Eye (tissue), 1 donor: ENCODE data around the gene ATP13A3.

Experiments
- DNase-seq: peaks from one replicate; pipeline ENCODE4 v3.0.0-alpha.2; 2015

The ATP13A3 gene

GRCh38 chr3:194439881-194440550 is 46.8 kb downstream of the ATP13A3 start:
- no peak for DNase-seq

- no peak for DNase-seq
Measured at GRCh38 chr3:194434503-194434902, 52.3 kb downstream of the ATP13A3 start.

GRCh38 chr3:194431554-194431953 is 55.2 kb downstream of the ATP13A3 start:
- DNase-seq = no peak

- no peak for DNase-seq
Measured at GRCh38 chr3:194425399-194425798, 61.4 kb downstream of the ATP13A3 start.

- no peak for DNase-seq
Measured at GRCh38 chr3:194424953-194425352, 61.8 kb downstream of the ATP13A3 start.

GRCh38 chr3:194424373-194424772 is 62.4 kb downstream of the ATP13A3 start:
- DNase-seq = no peak

- DNase-seq = no peak
Measured at GRCh38 chr3:194423317-194423716, 63.5 kb downstream of the ATP13A3 start.

- no peak for DNase-seq
Measured at GRCh38 chr3:194422188-194422587, 64.6 kb downstream of the ATP13A3 start.

- DNase-seq = no peak
Measured at GRCh38 chr3:194418671-194419070, 68.1 kb downstream of the ATP13A3 start.

- DNase-seq = no peak
Measured at GRCh38 chr3:194407423-194407822, 79.4 kb downstream of the ATP13A3 start.

GRCh38 chr3:194405766-194406165 is 81.0 kb downstream of the ATP13A3 start:
- DNase-seq = no peak

- peak; percentile 87 for DNase-seq
Measured at GRCh38 chr3:194404365-194405140, 82.2 kb downstream of the ATP13A3 start.

GRCh38 chr3:194401868-194402329 is 84.9 kb downstream of the ATP13A3 start:
- DNase-seq = no peak

GRCh38 chr3:194401346-194401745 is 85.5 kb downstream of the ATP13A3 start:
- DNase-seq = no peak

- no peak for DNase-seq
Measured at GRCh38 chr3:194399874-194400411, 86.9 kb downstream of the ATP13A3 start.

GRCh38 chr3:194399166-194399565 is 87.6 kb downstream of the ATP13A3 start, which contains the start of gene GP5:
Gene GP5 (minus strand): TSS chr3:194399266. CDS start chr3:194398282, 984 bp downstream.
- DNase-seq = no peak

- DNase-seq = peak; percentile 69
Measured at GRCh38 chr3:194397757-194398312, 89.0 kb downstream of the ATP13A3 start.

GRCh38 chr3:194396859-194397756 is 89.7 kb downstream of the ATP13A3 start:
- DNase-seq = peak; percentile 64

- no peak for DNase-seq
Measured at GRCh38 chr3:194396539-194396858, 90.3 kb downstream of the ATP13A3 start.

- peak; percentile 80 for DNase-seq
Measured at GRCh38 chr3:194395778-194396538, 90.8 kb downstream of the ATP13A3 start.

GRCh38 chr3:194395212-194395611 is 91.6 kb downstream of the ATP13A3 start:
- DNase-seq = peak; percentile 35

- no peak for DNase-seq
Measured at GRCh38 chr3:194392576-194392975, 94.2 kb downstream of the ATP13A3 start.
